ENCODE measurements around the gene ACAP1. TPM values are rescaled to one million over a fixed set of nuclear protein-coding genes. Genes with fewer than 3 reads are reported as not detected.
A peak's percentile ranks its signal among the peaks of the same experiment; 100 is the strongest.

The ACAP1 gene
- total and polyA plus RNA-seq, 8 donors: 4.4 to 33.3 (median 10.5) TPM

- H3K27me3 ChIP-seq: peaks cover 0 to 78% (median 28%) of the 10 kb centered on the region in 3 donors
- H3K36me3 ChIP-seq: no peaks in the 10 kb centered on the region
- H3K4me3 ChIP-seq: peak overlapping the region; percentile 32 to 50 (median 34)
- 52 to 65% (median 57%) methylated on average over 42 of the region's 42 CpGs for WGBS, 5 donors
- no peaks in the 10 kb centered on the region for H3K9me3 ChIP-seq
- intact Hi-C loops (cut with DNase I; ENCODE audit: low total_unique reads): no loop called here
- no peak for DNase-seq
- H3K4me1 ChIP-seq: peaks cover 31 to 51% (median 44%) of the 10 kb centered on the region in 4 donors
- peak overlapping the region; percentile 26 to 68 (median 57) for H3K27ac ChIP-seq
- no peak for TF ChIP-seq CTCF (IDR thresholded peaks at IDR 0.05)
Observed at GRCh38 chr17:7295230-7296180, 40.8 kb upstream of the ACAP1 start.

GRCh38 chr17:7296189-7296861 lies 40.0 kb upstream of the ACAP1 start:
- DNase-seq: peak; percentile 85 to 95
- Histone ChIP-seq H3K9me3 (no peaks in the 10 kb centered on the region), H3K27ac (peak overlapping the region in 4 of 5 donors; percentile 0 to 68 (median 51)), H3K4me3 (peak overlapping the region; percentile 2 to 25 (median 14)), H3K4me1 (peaks cover 31 to 51% (median 44%) of the 10 kb centered on the region in 4 donors), H3K27me3 (peaks cover 0 to 70% (median 28%) of the 10 kb centered on the region in 3 donors), H3K36me3 (no peaks in the 10 kb centered on the region)
- intact Hi-C loops (cut with DNase I; ENCODE audit: low total_unique reads): no loop called here
- TF ChIP-seq POLR2A (IDR thresholded peaks at IDR 0.05): no peak
- peak in 5 of 7 experiments; percentile 84 to 97 (median 94) for TF ChIP-seq CTCF (IDR thresholded peaks at IDR 0.05)
- peak in 2 of 3 donors; percentile 64 to 76 for TF ChIP-seq POLR2AphosphoS5 (IDR thresholded peaks at IDR 0.05)
- WGBS, 5 donors: 2 to 8% (median 2%) methylated on average over 31 to 51 of the region's 51 CpGs

- Histone ChIP-seq H3K4me3 (no peak overlapping the region), H3K36me3 (no peaks in the 10 kb centered on the region), H3K27me3 (no peaks in the 10 kb centered on the region), H3K9me3 (no peaks in the 10 kb centered on the region), H3K27ac (no peak overlapping the region), H3K4me1 (peaks cover 4 to 14% (median 11%) of the 10 kb centered on the region in 4 donors)
- intact Hi-C loops (cut with DNase I; ENCODE audit: low total_unique reads): no loop called here
- no peak for DNase-seq
- TF ChIP-seq CTCF (IDR thresholded peaks at IDR 0.05) (no peak), POLR2A (IDR thresholded peaks at IDR 0.05) (no peak), POLR2AphosphoS5 (IDR thresholded peaks at IDR 0.05) (no peak)
- 93 to 99% (median 97%) methylated on average over 7 of the region's 7 CpGs for WGBS, 5 donors
Observed at GRCh38 chr17:7304179-7304578, 32.1 kb upstream of the ACAP1 start.

GRCh38 chr17:7306911-7307685 lies 29.2 kb upstream of the ACAP1 start, which contains the start of gene EIF5A:
Gene EIF5A (plus strand): TSS chr17:7307628. CDS start chr17:7309636, 2,008 bp downstream.
- WGBS, 5 donors: 0 to 1% (median 0%) methylated on average over 55 to 64 of the region's 64 CpGs
- DNase-seq: peak; percentile 100
- peak within 1 kb of the TSS; percentile 98 to 100 (median 100) for H3K27ac ChIP-seq
- peaks cover 17 to 40% (median 37%) of the 10 kb centered on the region in 4 donors for H3K4me1 ChIP-seq
- TF ChIP-seq POLR2AphosphoS5 (IDR thresholded peaks at IDR 0.05) (peak; percentile 94 to 97 (median 95)), EP300 (IDR thresholded peaks at IDR 0.05) (no peak), CTCF (IDR thresholded peaks at IDR 0.05) (peak in 1 of 7 experiments; percentile 12), POLR2A (IDR thresholded peaks at IDR 0.05) (peak in 2 of 4 donors; percentile 84 to 85)
- no peaks in the 10 kb centered on the region for H3K27me3 ChIP-seq
- no peaks in the 10 kb centered on the region for H3K9me3 ChIP-seq
- peaks cover 23 to 29% (median 28%) of the 10 kb centered on the region in 4 donors for H3K36me3 ChIP-seq
- H3K4me3 ChIP-seq: peak within 1 kb of the TSS; percentile 94 to 99 (median 98)
- intact Hi-C loops (cut with DNase I; ENCODE audit: low total_unique reads): no loop called here

All from stomach (tissue), 9 donors.